NCI-H2029 treated with DMSO at 0.1 percent for 48 hours (cell line): ENCODE data around the gene ENOX1.

Experiments
- DNase-seq: peaks from one replicate; lab custom pipeline; 2025; lab: John Stamatoyannopoulos, UW

ENOX1 gene

GRCh38 chr13:43484432-43485225 lies 302.1 kb downstream of the ENOX1 start:
- DNase-seq: no peak

- DNase-seq: no peak
Observed at GRCh38 chr13:43483930-43484329, 302.8 kb downstream of the ENOX1 start.

DNA sequence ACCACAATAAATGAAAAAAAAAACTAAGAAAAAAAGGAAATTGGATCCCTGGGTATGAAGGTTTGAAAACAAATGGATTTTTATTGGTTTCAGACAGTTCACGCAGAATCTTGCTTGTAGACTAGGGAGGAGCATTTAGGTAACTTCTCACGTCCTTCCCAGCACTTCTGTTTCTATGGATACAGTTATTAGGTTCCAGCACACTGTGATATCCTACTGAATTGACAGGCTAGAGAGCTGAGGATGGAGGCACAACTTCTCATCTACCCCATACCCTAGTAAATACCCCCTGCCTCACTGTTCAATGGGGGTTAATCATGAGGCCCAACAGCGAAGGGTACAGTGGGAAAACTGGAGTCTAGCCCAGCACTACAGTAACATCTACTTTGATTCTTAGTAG lies 304.1 kb downstream of the ENOX1 start:
- DNase-seq: no peak

- no peak for DNase-seq
Observed at GRCh38 chr13:43482026-43482425, 304.7 kb downstream of the ENOX1 start.

GRCh38 chr13:43478902-43479301 lies 307.9 kb downstream of the ENOX1 start:
- DNase-seq: no peak

DNA sequence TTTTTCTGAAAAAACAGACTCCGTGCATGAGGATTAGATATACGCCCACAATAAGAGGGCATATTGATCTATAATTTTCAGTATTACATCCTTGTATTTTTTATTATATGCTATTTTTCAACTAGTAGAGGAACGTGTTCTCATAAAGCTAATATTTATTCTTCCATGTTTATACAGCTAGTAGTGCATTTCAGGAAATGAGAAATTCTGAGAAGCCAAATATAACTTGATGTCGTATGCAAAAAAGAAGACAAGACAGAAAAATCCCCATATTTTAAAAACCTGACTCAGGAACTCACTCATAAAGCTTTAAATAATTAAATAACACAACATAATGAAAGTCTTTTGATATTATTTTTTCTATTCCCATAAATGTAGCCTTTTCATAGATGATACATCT lies 308.6 kb downstream of the ENOX1 start:
- DNase-seq: no peak

DNA sequence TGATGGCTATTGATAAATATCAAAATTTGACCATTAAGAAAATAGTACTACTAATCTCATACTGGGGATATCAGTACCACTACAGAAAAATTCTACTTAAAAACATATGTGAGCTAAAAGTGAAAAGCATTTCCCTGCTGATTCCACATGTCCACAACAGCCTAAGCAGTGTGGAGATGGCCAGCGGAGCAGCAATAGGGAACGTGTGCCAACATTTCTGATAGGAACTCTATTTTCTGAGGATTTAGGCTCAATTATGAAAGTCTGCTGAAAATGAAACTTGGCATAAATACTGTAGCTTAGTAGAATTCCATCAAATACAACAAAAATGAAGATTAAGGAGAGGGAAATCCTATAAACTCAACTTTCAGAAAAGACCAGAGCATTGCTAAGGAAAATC lies 311.6 kb downstream of the ENOX1 start:
- no peak for DNase-seq

DNA sequence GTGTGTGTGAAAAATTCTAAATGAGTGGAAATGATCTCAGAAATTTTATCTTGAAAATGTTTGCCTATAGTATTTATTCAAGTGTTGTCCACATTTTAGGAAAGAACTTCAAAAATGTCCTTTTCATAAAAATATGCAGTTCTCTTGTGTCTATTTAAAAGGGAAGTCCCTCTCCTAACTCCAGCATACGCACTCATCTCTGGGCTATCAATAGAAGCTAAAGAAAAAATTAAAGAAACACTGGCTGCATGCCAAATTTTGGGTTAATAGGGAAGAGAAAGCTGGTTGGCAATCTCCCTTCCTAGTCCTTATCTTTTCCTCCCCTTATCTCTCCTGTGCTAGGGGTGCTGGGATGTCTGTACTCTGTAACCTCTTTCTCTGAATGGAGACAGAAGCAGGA lies 313.3 kb downstream of the ENOX1 start:
- no peak for DNase-seq

GRCh38 chr13:43472980-43473379 lies 313.8 kb downstream of the ENOX1 start:
- no peak for DNase-seq

DNA sequence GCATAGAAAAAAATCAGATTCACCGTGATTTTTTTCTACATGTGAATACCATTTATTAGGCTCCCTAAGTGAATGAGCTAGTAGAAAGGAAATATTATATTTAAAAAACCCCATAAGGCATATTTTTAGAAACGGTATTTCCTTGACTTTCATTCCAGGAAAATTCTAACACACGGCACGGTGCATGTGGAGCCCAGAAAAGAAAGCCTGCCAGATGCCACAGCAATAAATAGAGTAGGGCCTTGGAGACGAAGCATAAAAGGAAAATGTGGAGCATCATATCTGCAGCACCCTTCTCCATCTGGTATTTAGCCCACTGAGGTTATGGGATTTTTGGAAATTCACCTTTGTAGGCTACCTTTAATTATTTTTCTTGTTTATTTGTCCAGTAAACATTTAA lies 314.4 kb downstream of the ENOX1 start:
- no peak for DNase-seq

- no peak for DNase-seq
Observed at GRCh38 chr13:43470610-43471009, 316.2 kb downstream of the ENOX1 start.

DNA sequence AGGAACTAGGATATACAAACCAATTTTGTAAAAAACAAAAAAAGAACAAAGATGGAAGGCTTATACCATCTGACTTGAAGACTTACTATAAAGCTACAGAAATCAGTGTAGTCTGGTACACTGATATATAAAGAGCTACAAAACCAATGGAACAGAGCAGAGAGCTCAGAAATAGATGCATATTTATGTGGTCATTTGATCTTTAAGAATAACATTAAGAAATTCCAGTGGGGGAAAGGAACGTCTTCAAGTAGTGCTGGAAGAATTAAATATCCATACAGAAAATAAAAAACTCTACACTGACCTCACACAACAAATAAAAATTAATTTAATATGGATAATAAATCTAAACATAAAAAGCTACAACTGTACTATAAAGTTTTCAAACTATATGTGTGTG lies 317.0 kb downstream of the ENOX1 start:
- DNase-seq: no peak

- DNase-seq: no peak
Observed at GRCh38 chr13:43464578-43465264, 322.1 kb downstream of the ENOX1 start.

- no peak for DNase-seq
Observed at GRCh38 chr13:43448605-43449336, 338.0 kb downstream of the ENOX1 start.

GRCh38 chr13:43446126-43446525 lies 340.6 kb downstream of the ENOX1 start:
- DNase-seq: no peak

- no peak for DNase-seq
Observed at GRCh38 chr13:43445668-43446067, 341.1 kb downstream of the ENOX1 start.

DNA sequence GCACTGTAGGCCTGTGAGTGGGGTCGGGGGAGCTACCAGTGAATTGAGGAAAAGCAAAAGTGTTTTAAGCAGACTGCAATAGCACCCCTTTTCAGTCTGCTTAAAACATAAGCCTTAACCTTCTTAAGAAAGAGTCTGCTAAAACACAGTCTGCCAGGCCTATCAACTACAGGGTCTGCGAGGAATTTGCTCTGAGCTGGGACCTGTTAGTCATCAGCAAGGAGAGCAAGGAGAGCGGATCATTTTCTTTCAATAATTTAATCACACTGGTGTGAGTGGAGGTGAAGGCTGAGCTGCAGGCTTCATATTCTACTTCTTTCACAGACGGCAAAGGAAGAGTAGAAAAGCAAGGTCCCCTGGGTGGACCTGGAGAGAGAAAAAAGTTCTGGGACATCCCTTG lies 342.7 kb downstream of the ENOX1 start:
- DNase-seq: no peak

DNA sequence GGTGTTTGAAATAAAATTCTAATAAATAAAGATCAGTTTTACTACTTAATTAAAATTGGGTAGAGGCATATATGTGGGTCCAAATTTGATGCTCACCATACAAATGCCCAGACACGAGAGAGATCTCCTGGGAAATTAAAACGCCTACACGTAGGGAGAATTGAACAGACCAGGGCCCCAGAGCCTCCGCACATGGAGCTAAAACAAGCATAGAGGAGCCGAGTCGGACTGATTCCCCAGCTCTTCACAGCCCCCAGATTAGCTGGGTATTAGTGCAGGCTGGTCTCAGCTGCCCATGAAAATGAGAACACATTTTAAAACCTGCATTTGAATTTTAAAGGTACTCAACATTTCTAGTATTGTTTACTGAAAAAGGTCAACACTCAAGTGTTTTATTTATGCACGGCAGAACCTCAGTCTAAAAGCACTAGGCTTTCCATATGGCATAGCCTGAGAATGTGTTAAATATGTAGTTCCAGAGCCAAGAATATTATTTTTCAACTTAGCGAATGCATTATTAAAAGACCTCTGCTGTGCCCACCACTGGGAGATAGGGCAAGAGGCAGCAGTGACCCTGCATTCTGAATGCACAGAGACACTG lies 344.8 kb downstream of the ENOX1 start:
- DNase-seq: no peak

GRCh38 chr13:43441464-43441863 lies 345.3 kb downstream of the ENOX1 start:
- no peak for DNase-seq

- DNase-seq: no peak
Observed at GRCh38 chr13:43434191-43434590, 352.6 kb downstream of the ENOX1 start.

GRCh38 chr13:43433691-43434141 lies 353.1 kb downstream of the ENOX1 start:
- no peak for DNase-seq

GRCh38 chr13:43432958-43433357 lies 353.8 kb downstream of the ENOX1 start:
- no peak for DNase-seq
